Measurements from ENCODE around the gene RGPD3. TPM values are rescaled to one million over a fixed set of nuclear protein-coding genes. Genes with fewer than 3 reads are reported as not detected.
"Not testable (repeated sequence)": the region's sequence is repeated elsewhere in the genome, so short reads cannot be mapped to it uniquely, and the experiment has no call there.

The RGPD3 gene
- total and polyA plus RNA-seq, 9 of the 15 experiments (the other 6 are each of a cell fraction or from before 2014, with no cell fraction given): 0.01 to 0.03 TPM; not detected in 7

DNA sequence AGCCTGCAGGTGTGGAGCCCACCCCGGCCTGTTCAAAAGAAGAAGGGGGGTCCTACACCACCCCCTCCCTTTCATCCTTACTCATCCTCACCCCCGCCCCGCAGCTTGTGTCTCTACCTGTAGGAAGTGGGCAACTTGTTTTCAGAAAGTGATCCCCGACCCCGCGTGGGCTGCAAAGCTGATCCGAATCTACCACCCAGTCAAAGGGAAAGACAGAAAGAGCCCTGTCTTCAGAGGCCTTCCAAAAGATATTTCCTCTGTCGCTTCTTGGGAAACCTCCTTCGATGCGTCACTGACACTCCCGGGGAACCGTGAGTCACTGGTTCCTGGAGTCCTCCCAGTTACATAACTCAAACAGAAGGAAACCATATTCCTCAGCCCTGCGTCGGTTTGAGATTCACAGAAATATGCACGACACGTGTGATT is 43.3 kb upstream of the RGPD3 start:
- intact Hi-C loops (cut with micrococcal nuclease); H3K9ac ChIP-seq (ENCODE audit: insufficient read depth in 1 of 2, low read depth in 2 of 2, low read length in 2 of 2); H3K9me3 ChIP-seq (replicated peaks; ENCODE audit: control insufficient read depth, insufficient read depth, low read depth, low read length); BruUV-seq (replicated peaks); POLR2A ChIA-PET; H3K9me1 ChIP-seq (ENCODE audit: control insufficient read depth, insufficient read depth, low read length); in situ Hi-C loops (cut with MboI); H4K20me1 ChIP-seq (replicated peaks; ENCODE audit: control insufficient read depth, insufficient read depth, low read length); H3K4me2 ChIP-seq (ENCODE audit: insufficient read depth, low read length); H3K27ac ChIP-seq (ENCODE audit: extremely low read depth, low read depth, low read length); CTCF ChIA-PET (ENCODE audit: low intra/inter-chr PET ratio); H3K36me3 ChIP-seq (ENCODE audit: control insufficient read depth, insufficient read depth, low read length); H3K4me1 ChIP-seq (replicated peaks in 1 of 2; ENCODE audit: control insufficient read depth in 2 of 2, insufficient read depth in 2 of 2, low read length in 2 of 2); H3K79me2 ChIP-seq (ENCODE audit: control insufficient read depth, insufficient read depth, low read length); ATAC-seq; H2AFZ ChIP-seq (ENCODE audit: low read depth, low read length); H3K27me3 ChIP-seq (ENCODE audit: control insufficient read depth in 2 of 2, insufficient read depth in 2 of 2, low read length in 2 of 2); H3K4me3 ChIP-seq: not testable (repeated sequence)
- peak; percentile 78 for TF ChIP-seq FOSL1 (tag; conservative IDR thresholded peaks at IDR 0.05)
- 0% methylated on average over 6 of the region's 16 CpGs for WGBS (ENCODE audit: insufficient coverage, low coverage, missing lambda C conversion rate)
- FAIRE-seq: peak; percentile 85
- peak in 1 of 4 experiments; percentile 21 for DNase-seq (ENCODE audit: extremely low read depth in 1 of 4, low spot score in 3 of 4)

DNA sequence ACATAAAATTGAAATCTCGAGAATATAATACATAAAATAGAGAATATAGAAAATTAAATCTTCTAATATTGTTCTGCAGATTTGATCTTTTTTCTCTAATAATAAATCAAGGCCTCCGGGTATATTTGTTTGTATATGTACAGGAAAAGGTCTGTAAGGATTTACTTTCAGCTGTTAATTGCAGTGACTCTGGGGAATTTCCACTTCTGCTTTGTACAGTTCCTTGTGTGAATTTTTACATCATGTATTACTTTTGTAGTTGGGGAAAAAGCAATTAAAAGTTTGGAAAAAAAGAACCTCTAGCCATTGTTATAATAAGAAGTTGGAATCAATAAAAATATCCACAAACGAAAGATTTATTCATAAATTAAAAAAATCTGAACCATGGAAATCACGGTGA is 42.6 kb upstream of the RGPD3 start:
- in situ Hi-C loops (cut with MboI); H3K27ac ChIP-seq (ENCODE audit: extremely low read depth, low read depth, low read length); H3K79me2 ChIP-seq (ENCODE audit: control insufficient read depth, insufficient read depth, low read length); H3K9me1 ChIP-seq (ENCODE audit: control insufficient read depth, insufficient read depth, low read length); H3K36me3 ChIP-seq (ENCODE audit: control insufficient read depth, insufficient read depth, low read length); DNase-seq (ENCODE audit: extremely low read depth in 1 of 4, low spot score in 3 of 4); H3K9ac ChIP-seq (ENCODE audit: insufficient read depth in 1 of 2, low read depth in 2 of 2, low read length in 2 of 2); POLR2A ChIA-PET; CTCF ChIA-PET (ENCODE audit: low intra/inter-chr PET ratio); H3K4me3 ChIP-seq; H3K4me2 ChIP-seq (ENCODE audit: insufficient read depth, low read length); ATAC-seq; BruUV-seq (replicated peaks); H3K9me3 ChIP-seq (replicated peaks; ENCODE audit: control insufficient read depth, insufficient read depth, low read depth, low read length); H3K4me1 ChIP-seq (replicated peaks in 1 of 2; ENCODE audit: control insufficient read depth in 2 of 2, insufficient read depth in 2 of 2, low read length in 2 of 2); FAIRE-seq; intact Hi-C loops (cut with micrococcal nuclease); H4K20me1 ChIP-seq (replicated peaks; ENCODE audit: control insufficient read depth, insufficient read depth, low read length); H3K27me3 ChIP-seq (ENCODE audit: control insufficient read depth in 2 of 2, insufficient read depth in 2 of 2, low read length in 2 of 2); H2AFZ ChIP-seq (ENCODE audit: low read depth, low read length): not testable (repeated sequence)
- 7% methylated on average over 3 of the region's 4 CpGs for WGBS (ENCODE audit: insufficient coverage, low coverage, missing lambda C conversion rate)

GRCh38 chr2:106509374-106509770 is 41.2 kb upstream of the RGPD3 start:
- DNase-seq (ENCODE audit: extremely low read depth in 1 of 4, low spot score in 3 of 4); H3K27me3 ChIP-seq (ENCODE audit: control insufficient read depth in 2 of 2, insufficient read depth in 2 of 2, low read length in 2 of 2); H3K36me3 ChIP-seq (ENCODE audit: control insufficient read depth, insufficient read depth, low read length); ATAC-seq; POLR2A ChIA-PET; H3K9me3 ChIP-seq (replicated peaks; ENCODE audit: control insufficient read depth, insufficient read depth, low read depth, low read length); H3K9ac ChIP-seq (ENCODE audit: insufficient read depth in 1 of 2, low read depth in 2 of 2, low read length in 2 of 2); BruUV-seq (replicated peaks); H3K4me2 ChIP-seq (ENCODE audit: insufficient read depth, low read length); FAIRE-seq; H3K4me3 ChIP-seq; H3K27ac ChIP-seq (ENCODE audit: extremely low read depth, low read depth, low read length); intact Hi-C loops (cut with micrococcal nuclease); H3K79me2 ChIP-seq (ENCODE audit: control insufficient read depth, insufficient read depth, low read length); H3K4me1 ChIP-seq (replicated peaks in 1 of 2; ENCODE audit: control insufficient read depth in 2 of 2, insufficient read depth in 2 of 2, low read length in 2 of 2); CTCF ChIA-PET (ENCODE audit: low intra/inter-chr PET ratio); H3K9me1 ChIP-seq (ENCODE audit: control insufficient read depth, insufficient read depth, low read length); H4K20me1 ChIP-seq (replicated peaks; ENCODE audit: control insufficient read depth, insufficient read depth, low read length); H2AFZ ChIP-seq (ENCODE audit: low read depth, low read length); in situ Hi-C loops (cut with MboI): not testable (repeated sequence)
- WGBS (ENCODE audit: insufficient coverage, low coverage, missing lambda C conversion rate): 23% methylated on average over 3 of the region's 6 CpGs

DNA sequence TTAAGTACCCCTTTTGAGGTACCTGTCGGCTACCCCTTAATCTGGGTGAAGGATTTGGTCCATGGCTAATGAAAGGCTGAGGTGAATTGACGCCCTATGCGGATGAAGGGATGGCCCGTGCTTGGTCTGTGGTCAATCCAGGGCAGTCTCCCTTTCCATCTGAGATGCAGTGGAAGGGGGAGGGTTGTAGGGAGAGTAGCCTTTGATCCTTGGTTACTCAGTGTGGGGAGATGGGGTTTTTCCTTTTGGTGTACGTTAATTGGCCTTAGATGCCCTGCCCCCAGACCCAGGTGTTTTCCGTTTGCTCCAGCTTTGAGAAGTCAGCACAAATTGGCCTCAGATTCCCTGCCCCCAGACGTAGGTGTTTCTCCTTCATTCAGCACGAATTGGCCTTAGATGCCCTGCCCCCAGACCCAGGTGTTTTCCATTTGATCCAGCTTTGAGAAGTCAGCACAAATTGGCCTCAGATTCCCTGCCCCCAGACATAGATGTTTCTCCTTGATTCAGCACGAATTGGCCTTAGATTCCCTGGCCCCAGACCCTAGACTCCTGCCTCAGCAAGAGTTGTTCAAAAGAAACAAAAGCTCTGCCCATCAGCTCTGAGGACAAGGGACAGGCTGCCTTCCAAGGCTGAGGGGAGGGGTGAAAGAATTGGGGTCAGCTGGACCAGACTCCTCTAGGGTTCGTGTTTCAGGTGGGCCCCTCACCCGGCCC is 40.6 kb upstream of the RGPD3 start:
- H3K36me3 ChIP-seq (ENCODE audit: control insufficient read depth, insufficient read depth, low read length); H3K27ac ChIP-seq (ENCODE audit: extremely low read depth, low read depth, low read length); H4K20me1 ChIP-seq (replicated peaks; ENCODE audit: control insufficient read depth, insufficient read depth, low read length); H3K9me1 ChIP-seq (ENCODE audit: control insufficient read depth, insufficient read depth, low read length); H3K79me2 ChIP-seq (ENCODE audit: control insufficient read depth, insufficient read depth, low read length); H3K4me2 ChIP-seq (ENCODE audit: insufficient read depth, low read length); H3K9me3 ChIP-seq (replicated peaks; ENCODE audit: control insufficient read depth, insufficient read depth, low read depth, low read length); DNase-seq (ENCODE audit: extremely low read depth in 1 of 4, low spot score in 3 of 4); in situ Hi-C loops (cut with MboI); CTCF ChIA-PET (ENCODE audit: low intra/inter-chr PET ratio); BruUV-seq (replicated peaks); H3K9ac ChIP-seq (ENCODE audit: insufficient read depth in 1 of 2, low read depth in 2 of 2, low read length in 2 of 2); H3K4me3 ChIP-seq; H3K27me3 ChIP-seq (ENCODE audit: control insufficient read depth in 2 of 2, insufficient read depth in 2 of 2, low read length in 2 of 2); intact Hi-C loops (cut with micrococcal nuclease); ATAC-seq; H3K4me1 ChIP-seq (replicated peaks in 1 of 2; ENCODE audit: control insufficient read depth in 2 of 2, insufficient read depth in 2 of 2, low read length in 2 of 2); H2AFZ ChIP-seq (ENCODE audit: low read depth, low read length); POLR2A ChIA-PET: not testable (repeated sequence)
- FAIRE-seq: peak; percentile 57
- 12% methylated on average over 6 of the region's 11 CpGs for WGBS (ENCODE audit: insufficient coverage, low coverage, missing lambda C conversion rate)
